Myocyte (in vitro differentiated cells): Measurements from ENCODE around the gene MINK1. TPM values are rescaled to one million over a fixed set of nuclear protein-coding genes. Genes with fewer than 3 reads are reported as not detected.

Experiments
- DNase-seq: peaks from one replicate; pipeline ENCODE4 v3.0.0-alpha.2; 2012; ENCODE audit warnings: low read depth
- polyA plus RNA-seq: library from polyadenylated mRNA; unstranded; fragments of >200 nt; gene quantifications from one replicate; pipeline ENCODE4 v1.2.1, GENCODE V29; 2012; ENCODE audit warnings: missing spikeins
- total RNA-seq: library from RNA; depleted of rRNA; stranded (reverse); fragments of >200 nt; gene quantifications from 2 replicates; pipeline ENCODE4 v1.2.3, GENCODE V29; 2014

MINK1 gene
- 17.6 and 18.1 TPM in 2 replicates for total RNA-seq
- 36.9 TPM for polyA plus RNA-seq

- peak; percentile 95 for DNase-seq
Measured at GRCh38 chr17:4833178-4833940, at the start of gene MINK1. TSS of gene MINK1 (plus strand) at chr17:4833340. CDS start at chr17:4833584, 244 bp downstream.

GRCh38 chr17:4785311-4786105 is 47.6 kb upstream of the MINK1 start:
- DNase-seq: no peak

- peak; percentile 19 for DNase-seq
Measured at GRCh38 chr17:4786106-4786511, 47.0 kb upstream of the MINK1 start, which contains the start of gene VMO1. TSS of gene VMO1 (minus strand) at chr17:4786364. CDS start at chr17:4786352, 12 bp downstream.

- no peak for DNase-seq
Measured at GRCh38 chr17:4786516-4786915, 46.6 kb upstream of the MINK1 start.

GRCh38 chr17:4788159-4788806 is 44.9 kb upstream of the MINK1 start:
- DNase-seq: no peak

GRCh38 chr17:4788807-4789700 is 44.1 kb upstream of the MINK1 start, which contains the start of gene GLTPD2:
TSS of gene GLTPD2 (plus strand) at chr17:4788964. CDS start at chr17:4789012, 48 bp downstream.
- DNase-seq: no peak

GRCh38 chr17:4789701-4789950 is 43.5 kb upstream of the MINK1 start:
- DNase-seq: no peak

- DNase-seq: peak; percentile 85
Measured at GRCh38 chr17:4789951-4790704, 43.0 kb upstream of the MINK1 start.

GRCh38 chr17:4790705-4791088 is 42.4 kb upstream of the MINK1 start:
- DNase-seq: no peak

- no peak for DNase-seq
Measured at GRCh38 chr17:4795168-4795567, 38.0 kb upstream of the MINK1 start.

- DNase-seq: peak; percentile 49
Measured at GRCh38 chr17:4796552-4796920, 36.6 kb upstream of the MINK1 start.

- DNase-seq: no peak
Measured at GRCh38 chr17:4800462-4801196, 32.5 kb upstream of the MINK1 start.

GRCh38 chr17:4802228-4802627 is 30.9 kb upstream of the MINK1 start, which contains the start of gene C17orf114:
TSS of gene C17orf114 (minus strand) at chr17:4802328.
- no peak for DNase-seq

- no peak for DNase-seq
Measured at GRCh38 chr17:4806456-4806776, 26.7 kb upstream of the MINK1 start.

GRCh38 chr17:4806777-4807604 is 26.1 kb upstream of the MINK1 start, which contains the start of gene PLD2:
TSS of gene PLD2 (plus strand) at chr17:4807152. CDS start at chr17:4807773, 621 bp downstream.
- DNase-seq: peak; percentile 84

GRCh38 chr17:4807605-4808377 is 25.3 kb upstream of the MINK1 start:
- DNase-seq: no peak

- DNase-seq: peak; percentile 28
Measured at GRCh38 chr17:4808378-4808767, 24.8 kb upstream of the MINK1 start.
